ENCODE data around the gene PPP1R9A.

The PPP1R9A gene

GRCh38 chr7:94975336-94975735 lies 67.9 kb downstream of the PPP1R9A start:
- H3K4me1 ChIP-seq (ENCODE audit: insufficient read depth, low read length), result no peaks in the 10 kb centered on the region

GRCh38 chr7:94980418-94981142 lies 73.2 kb downstream of the PPP1R9A start:
- Histone ChIP-seq H3K36me3 (ENCODE audit: insufficient read depth, low read length) (no peaks in the 10 kb centered on the region), H2AFZ (ENCODE audit: low read depth, low read length) (no peak overlapping the region), H3K4me3 (ENCODE audit: low read depth in 1 of 2, low read length in 2 of 2) (no peak overlapping the region), H3K9me3 (ENCODE audit: insufficient read depth, low read length, severe bottlenecking) (no peaks in the 10 kb centered on the region), H3K79me2 (ENCODE audit: insufficient read depth, low read length) (no peaks in the 10 kb centered on the region), H3K9ac (ENCODE audit: low read depth, low read length) (no peak overlapping the region), H3K4me2 (ENCODE audit: insufficient read depth, low read length) (no peak overlapping the region), H3K4me1 (ENCODE audit: insufficient read depth, low read length) (no peaks in the 10 kb centered on the region), H3K27me3 (ENCODE audit: insufficient read depth, low read length, poor library complexity) (no peaks in the 10 kb centered on the region), H3K27ac (ENCODE audit: low read length) (no peak overlapping the region), H4K20me1 (ENCODE audit: insufficient read depth, low read length) (no peaks in the 10 kb centered on the region)
- TF ChIP-seq CTCF (IDR thresholded peaks at IDR 0.05; ENCODE audit: borderline replicate concordance, extremely low read depth, low read length, poor library complexity, severe bottlenecking) (no peak), EZH2 (IDR thresholded peaks at IDR 0.05; ENCODE audit: borderline replicate concordance, low read depth, low read length, severe bottlenecking) (no peak)
- ATAC-seq (ENCODE audit: insufficient read depth, low read depth), result no peak
- no peak for DNase-seq

More at GRCh38 chr7:94975336-94975735, 67.9 kb downstream of the PPP1R9A start:
- Histone ChIP-seq H3K4me3 (ENCODE audit: low read depth in 1 of 2, low read length in 2 of 2) (no peak overlapping the region), H4K20me1 (ENCODE audit: insufficient read depth, low read length) (no peaks in the 10 kb centered on the region), H3K36me3 (ENCODE audit: insufficient read depth, low read length) (no peaks in the 10 kb centered on the region), H3K4me2 (ENCODE audit: insufficient read depth, low read length) (no peak overlapping the region), H3K27ac (ENCODE audit: low read length) (no peak overlapping the region), H3K9me3 (ENCODE audit: insufficient read depth, low read length, severe bottlenecking) (no peaks in the 10 kb centered on the region), H3K27me3 (ENCODE audit: insufficient read depth, low read length, poor library complexity) (no peaks in the 10 kb centered on the region), H3K79me2 (ENCODE audit: insufficient read depth, low read length) (no peaks in the 10 kb centered on the region), H3K9ac (ENCODE audit: low read depth, low read length) (no peak overlapping the region), H2AFZ (ENCODE audit: low read depth, low read length) (no peak overlapping the region)
- DNase-seq, result no peak
- no peak for TF ChIP-seq CTCF (IDR thresholded peaks at IDR 0.05; ENCODE audit: borderline replicate concordance, extremely low read depth, low read length, poor library complexity, severe bottlenecking)
- TF ChIP-seq EZH2 (IDR thresholded peaks at IDR 0.05; ENCODE audit: borderline replicate concordance, low read depth, low read length, severe bottlenecking), result no peak
- no peak for ATAC-seq (ENCODE audit: insufficient read depth, low read depth)

DNA sequence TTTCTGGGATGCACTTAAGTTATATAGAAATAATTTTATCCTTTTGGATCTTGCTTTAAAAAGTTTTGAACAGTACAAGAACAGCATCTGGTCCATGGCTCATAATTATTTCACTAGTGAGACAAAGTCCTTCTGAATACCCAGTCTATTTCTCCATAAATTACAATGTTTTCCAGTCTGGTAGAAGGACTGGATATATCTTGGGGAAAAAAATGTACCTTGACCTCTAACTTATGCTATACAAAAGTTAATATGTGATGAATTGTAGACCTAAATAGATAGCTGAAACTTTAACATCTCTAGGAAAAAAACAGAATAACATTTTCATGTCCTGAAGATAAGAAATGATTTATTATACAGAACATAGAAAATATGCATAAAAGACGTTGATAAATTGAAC lies 88.5 kb downstream of the PPP1R9A start:
- H3K27me3 ChIP-seq (ENCODE audit: insufficient read depth, low read length, poor library complexity), result no peaks in the 10 kb centered on the region
- no peaks in the 10 kb centered on the region for H3K4me1 ChIP-seq (ENCODE audit: insufficient read depth, low read length)
- H3K4me3 ChIP-seq (ENCODE audit: low read depth in 1 of 2, low read length in 2 of 2), result no peak overlapping the region
- H3K9ac ChIP-seq (ENCODE audit: low read depth, low read length), result no peak overlapping the region
- ATAC-seq (ENCODE audit: insufficient read depth, low read depth) (no peak), DNase-seq (no peak)
- H2AFZ ChIP-seq (ENCODE audit: low read depth, low read length), result no peak overlapping the region
- TF ChIP-seq CTCF (IDR thresholded peaks at IDR 0.05; ENCODE audit: borderline replicate concordance, extremely low read depth, low read length, poor library complexity, severe bottlenecking) (no peak), EZH2 (IDR thresholded peaks at IDR 0.05; ENCODE audit: borderline replicate concordance, low read depth, low read length, severe bottlenecking) (no peak)
- H3K4me2 ChIP-seq (ENCODE audit: insufficient read depth, low read length), result no peak overlapping the region
- no peak overlapping the region for H3K27ac ChIP-seq (ENCODE audit: low read length)
- no peaks in the 10 kb centered on the region for H3K36me3 ChIP-seq (ENCODE audit: insufficient read depth, low read length)
- no peaks in the 10 kb centered on the region for H4K20me1 ChIP-seq (ENCODE audit: insufficient read depth, low read length)
- H3K79me2 ChIP-seq (ENCODE audit: insufficient read depth, low read length), result no peaks in the 10 kb centered on the region
- no peaks in the 10 kb centered on the region for H3K9me3 ChIP-seq (ENCODE audit: insufficient read depth, low read length, severe bottlenecking)
